Vagina (tissue), 2 donors: Measurements from ENCODE around the gene NCOA5. TPM values are rescaled to one million over a fixed set of nuclear protein-coding genes. Genes with fewer than 3 reads are reported as not detected.

Experiments used
- DNase-seq, 2 donors: peaks; one replicate each; pipeline ENCODE4 v3.0.0-alpha.2; 2017; ENCODE audit errors: extremely low spot score in 2 of 2
- H3K27ac ChIP-seq: fragments of 200-600 bp; sonication (generic); one replicate; pipeline ENCODE4 v1.5.1; 2019
- H3K27me3 ChIP-seq: fragments of 200-600 bp; sonication (generic); one replicate; pipeline ENCODE4 v1.5.1; 2019
- H3K36me3 ChIP-seq, 2 donors: fragments of 200-600 bp; sonication (generic); one replicate each; pipeline ENCODE4 v1.5.1; 2017 to 2019
- H3K4me1 ChIP-seq: fragments of 200-600 bp; sonication (generic); one replicate; pipeline ENCODE4 v1.5.1; 2019
- H3K4me3 ChIP-seq, 2 donors: fragments of 200-600 bp; sonication (generic); 1 replicate in 1 of 2; 2 replicates in 1 of 2; pipeline ENCODE4 v1.5.1; 2016 to 2019
- H3K9me3 ChIP-seq: fragments of 200-600 bp; sonication (generic); one replicate; pipeline ENCODE4 v1.5.1; 2019
- POLR2A ChIP-seq, 2 donors: fragments of 450-650 bp; IDR thresholded peaks; one replicate each; pipeline ENCODE4 v1.6.1; 2017; ENCODE audit warnings: antibody characterized with exemption in 2 of 2, mild to moderate bottlenecking in 2 of 2, moderate library complexity in 2 of 2
- POLR2AphosphoS5 ChIP-seq, 2 donors: sonication (generic); formaldehyde crosslinking; IDR thresholded peaks; one replicate each; pipeline ENCODE4 v1.9.0; 2017; ENCODE audit warnings: antibody characterized with exemption in 2 of 2, mild to moderate bottlenecking in 2 of 2, low read depth in 1 of 2; ENCODE audit not compliant: insufficient read depth in 1 of 2
- intact Hi-C: fragments of 100-400 bp; cut with DNase I; formaldehyde crosslinking; loops from one replicate; pipeline ENCODE4 v1.15.1; 2023
- total RNA-seq: library from RNA; depleted of rRNA; stranded (reverse); fragments of >200 nt; gene quantifications from one replicate; pipeline ENCODE4 v1.2.3, GENCODE V29; 2016
- TF ChIP-seq, protein P1 (sequence below), 3 experiments: fragments of 450-650 bp in 2 of 3; fragments of 200-600 bp in 1 of 3; sonication (generic) in 1 of 3; IDR thresholded peaks; one replicate each; pipeline ENCODE4 v1.5.1; 2017 to 2019; ENCODE audit warnings: antibody characterized with exemption in 3 of 3, mild to moderate bottlenecking in 2 of 3, moderate library complexity in 2 of 3

Gene NCOA5
- total RNA-seq, 1 donor from 2014 or later: 33.9 TPM

DNA sequence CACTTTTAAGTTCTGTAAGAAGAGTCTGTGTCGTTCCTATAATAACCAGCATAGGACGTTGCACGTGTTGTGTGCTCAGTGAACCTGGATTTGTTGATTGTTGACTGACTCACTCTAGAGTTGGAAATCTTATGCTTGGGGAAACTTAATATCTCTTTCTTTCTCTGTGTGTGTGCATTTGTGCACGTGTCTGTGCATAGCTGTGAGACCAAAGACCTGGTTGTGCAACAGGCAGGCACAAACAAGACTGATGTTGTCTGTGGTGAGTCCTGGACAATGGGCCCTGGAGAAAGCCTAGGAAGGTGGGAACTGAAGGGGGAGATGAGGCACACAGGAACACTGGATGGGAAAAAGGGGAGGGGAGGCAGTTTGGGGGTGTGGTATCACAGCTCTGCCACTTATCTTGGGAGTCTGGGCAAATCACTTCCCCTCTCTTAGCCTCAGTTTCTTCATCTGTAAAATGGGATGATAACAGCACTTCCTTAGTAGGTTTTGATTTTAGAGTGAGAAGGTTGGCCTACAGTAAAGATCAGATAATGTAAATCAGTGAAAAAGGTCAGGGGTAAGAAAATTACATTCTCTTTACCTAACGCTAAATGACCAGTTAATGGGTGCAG, 36.8 kb upstream of the NCOA5 start:
- intact Hi-C loops: no loop called here
- Histone ChIP-seq H3K27ac (no peak overlapping the region), H3K4me1 (no peaks in the 10 kb centered on the region), H3K4me3 (no peak overlapping the region), H3K9me3 (no peaks in the 10 kb centered on the region), H3K36me3 (peaks cover 0 to 17% of the 10 kb centered on the region in 2 donors), H3K27me3 (no peaks in the 10 kb centered on the region)
- no peak for TF ChIP-seq POLR2AphosphoS5 (IDR thresholded peaks at IDR 0.05; ENCODE audit: insufficient read depth in 1 of 2, low read depth in 1 of 2)
- TF ChIP-seq, protein P1, sequence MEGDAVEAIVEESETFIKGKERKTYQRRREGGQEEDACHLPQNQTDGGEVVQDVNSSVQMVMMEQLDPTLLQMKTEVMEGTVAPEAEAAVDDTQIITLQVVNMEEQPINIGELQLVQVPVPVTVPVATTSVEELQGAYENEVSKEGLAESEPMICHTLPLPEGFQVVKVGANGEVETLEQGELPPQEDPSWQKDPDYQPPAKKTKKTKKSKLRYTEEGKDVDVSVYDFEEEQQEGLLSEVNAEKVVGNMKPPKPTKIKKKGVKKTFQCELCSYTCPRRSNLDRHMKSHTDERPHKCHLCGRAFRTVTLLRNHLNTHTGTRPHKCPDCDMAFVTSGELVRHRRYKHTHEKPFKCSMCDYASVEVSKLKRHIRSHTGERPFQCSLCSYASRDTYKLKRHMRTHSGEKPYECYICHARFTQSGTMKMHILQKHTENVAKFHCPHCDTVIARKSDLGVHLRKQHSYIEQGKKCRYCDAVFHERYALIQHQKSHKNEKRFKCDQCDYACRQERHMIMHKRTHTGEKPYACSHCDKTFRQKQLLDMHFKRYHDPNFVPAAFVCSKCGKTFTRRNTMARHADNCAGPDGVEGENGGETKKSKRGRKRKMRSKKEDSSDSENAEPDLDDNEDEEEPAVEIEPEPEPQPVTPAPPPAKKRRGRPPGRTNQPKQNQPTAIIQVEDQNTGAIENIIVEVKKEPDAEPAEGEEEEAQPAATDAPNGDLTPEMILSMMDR (IDR thresholded peaks at IDR 0.05): no peak
- no peak for TF ChIP-seq POLR2A (IDR thresholded peaks at IDR 0.05)
- DNase-seq: no peak

DNA sequence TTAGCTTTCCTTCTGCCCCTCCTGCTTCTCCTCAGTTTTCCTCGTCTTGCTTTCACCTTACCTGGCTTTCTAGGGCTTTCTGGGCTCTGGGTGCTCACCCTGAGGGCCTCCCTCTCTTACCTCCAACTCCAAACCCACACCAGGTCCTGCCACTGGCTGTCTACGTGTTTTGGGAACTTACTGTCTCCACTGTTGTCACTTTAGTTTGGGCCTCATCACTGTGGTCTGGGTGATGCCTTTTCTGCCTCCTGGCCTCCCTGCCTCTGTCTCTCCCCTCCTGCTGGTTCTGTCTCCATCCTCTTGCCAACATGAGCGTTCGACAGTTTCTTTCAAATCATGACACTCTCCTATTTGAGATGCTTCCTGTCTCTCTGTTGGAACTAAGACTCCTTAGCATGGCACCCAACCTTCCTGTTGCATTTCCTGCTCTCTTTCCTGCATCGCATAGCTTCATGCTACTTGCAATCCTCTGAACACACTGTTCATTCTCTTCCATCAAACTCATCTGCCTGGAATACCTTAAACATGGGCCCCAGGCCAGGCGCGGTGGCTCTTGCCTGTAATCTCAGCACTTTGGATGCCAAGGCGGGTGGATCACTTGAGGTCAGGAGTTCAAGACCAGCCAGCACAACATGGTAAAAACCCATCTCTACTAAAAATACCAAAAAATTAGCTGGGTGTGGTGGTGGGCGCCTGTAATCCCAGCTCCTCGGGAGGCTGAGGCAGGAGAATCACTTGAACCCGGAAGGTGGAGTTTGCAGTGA, 33.9 kb upstream of the NCOA5 start:
- Histone ChIP-seq H3K4me1 (peaks cover 16% of the 10 kb centered on the region), H3K36me3 (peaks cover 0 to 17% of the 10 kb centered on the region in 2 donors), H3K27me3 (no peaks in the 10 kb centered on the region), H3K27ac (no peak overlapping the region), H3K9me3 (no peaks in the 10 kb centered on the region), H3K4me3 (no peak overlapping the region)
- no peak for DNase-seq
- no peak for TF ChIP-seq POLR2A (IDR thresholded peaks at IDR 0.05)
- TF ChIP-seq POLR2AphosphoS5 (IDR thresholded peaks at IDR 0.05; ENCODE audit: insufficient read depth in 1 of 2, low read depth in 1 of 2): no peak
- TF ChIP-seq, protein P1 (IDR thresholded peaks at IDR 0.05): no peak
- intact Hi-C loops: no loop called here

DNA sequence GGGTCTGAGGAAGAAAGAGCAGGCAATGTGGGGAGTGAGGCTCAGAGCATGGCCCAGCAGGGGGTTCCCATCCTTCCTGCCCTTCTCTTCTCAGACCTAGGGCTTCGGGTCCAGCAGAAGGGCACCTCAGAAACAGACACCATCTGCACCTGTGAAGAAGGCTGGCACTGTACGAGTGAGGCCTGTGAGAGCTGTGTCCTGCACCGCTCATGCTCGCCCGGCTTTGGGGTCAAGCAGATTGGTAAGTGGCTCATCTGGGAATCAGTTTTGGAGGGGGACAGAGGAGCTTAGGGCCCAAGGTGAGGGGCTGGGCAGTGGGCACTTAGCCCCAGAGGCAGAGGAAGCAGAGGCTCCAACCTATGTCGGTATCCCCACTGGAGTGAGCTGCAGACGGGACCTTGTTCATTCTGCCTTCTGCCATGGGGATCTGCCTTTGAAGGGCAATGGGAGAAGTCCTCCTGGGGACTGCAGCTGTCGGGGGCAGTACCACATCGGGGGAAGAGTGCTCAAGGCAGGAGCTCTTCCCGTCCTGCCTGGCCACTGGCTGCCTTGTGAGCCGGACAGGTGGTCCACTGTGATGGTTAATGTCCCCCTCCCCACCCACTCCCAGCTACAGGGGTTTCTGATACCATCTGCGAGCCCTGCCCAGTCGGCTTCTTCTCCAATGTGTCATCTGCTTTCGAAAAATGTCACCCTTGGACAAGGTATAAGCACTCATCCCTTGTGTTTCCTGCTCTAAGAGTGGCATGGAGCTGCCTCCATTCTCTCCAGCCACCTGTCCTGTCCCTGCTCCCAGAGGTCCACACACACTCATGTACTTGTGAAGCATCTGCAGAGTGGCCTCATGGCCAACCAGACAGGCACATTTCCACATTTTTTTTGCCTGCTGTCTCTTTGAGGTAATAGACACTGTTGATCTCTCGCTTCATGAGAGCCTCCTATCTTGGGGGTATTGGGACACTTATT, 33.0 kb upstream of the NCOA5 start:
- no peak overlapping the region for H3K4me3 ChIP-seq
- H3K9me3 ChIP-seq: no peaks in the 10 kb centered on the region
- H3K27ac ChIP-seq: no peak overlapping the region
- TF ChIP-seq, protein P1 (IDR thresholded peaks at IDR 0.05): no peak
- TF ChIP-seq POLR2AphosphoS5 (IDR thresholded peaks at IDR 0.05; ENCODE audit: insufficient read depth in 1 of 2, low read depth in 1 of 2) (no peak), POLR2A (IDR thresholded peaks at IDR 0.05) (no peak)
- H3K36me3 ChIP-seq: peaks cover 0 to 17% of the 10 kb centered on the region in 2 donors
- H3K4me1 ChIP-seq: peaks cover 24% of the 10 kb centered on the region
- no peak for DNase-seq
- H3K27me3 ChIP-seq: no peaks in the 10 kb centered on the region
- intact Hi-C loops: no loop called here

DNA sequence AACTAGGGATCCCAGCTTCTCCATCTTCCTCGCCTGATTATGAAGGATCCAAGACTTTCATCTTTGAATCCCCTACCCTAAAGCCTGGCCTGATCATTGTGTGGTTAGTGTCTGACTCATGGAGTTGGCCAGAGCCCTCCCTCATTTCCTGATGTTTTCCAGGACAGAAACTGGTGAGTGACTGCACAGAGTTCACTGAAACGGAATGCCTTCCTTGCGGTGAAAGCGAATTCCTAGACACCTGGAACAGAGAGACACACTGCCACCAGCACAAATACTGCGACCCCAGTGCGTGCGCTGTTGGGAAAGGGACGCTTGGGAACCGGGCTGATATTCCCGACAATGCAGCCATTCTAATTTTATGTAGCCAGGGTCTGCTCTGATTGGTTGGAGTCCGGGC, 32.3 kb upstream of the NCOA5 start:
- no peak for TF ChIP-seq POLR2AphosphoS5 (IDR thresholded peaks at IDR 0.05; ENCODE audit: insufficient read depth in 1 of 2, low read depth in 1 of 2)
- TF ChIP-seq, protein P1 (IDR thresholded peaks at IDR 0.05): no peak
- TF ChIP-seq POLR2A (IDR thresholded peaks at IDR 0.05): no peak
- intact Hi-C loops: no loop called here
- peaks cover 32% of the 10 kb centered on the region for H3K4me1 ChIP-seq
- no peak for DNase-seq
- no peaks in the 10 kb centered on the region for H3K27me3 ChIP-seq
- no peak overlapping the region for H3K4me3 ChIP-seq
- no peaks in the 10 kb centered on the region for H3K9me3 ChIP-seq
- no peak overlapping the region for H3K27ac ChIP-seq
- H3K36me3 ChIP-seq: peaks cover 0 to 17% of the 10 kb centered on the region in 2 donors
